Left lung (tissue), 10 donors: ENCODE results near the gene SUPT3H. TPM values are rescaled to one million over a fixed set of nuclear protein-coding genes. Genes with fewer than 3 reads are reported as not detected.
"Not testable (repeated sequence)": the region's sequence is repeated elsewhere in the genome, so short reads cannot be mapped to it uniquely, and the experiment has no call there.

Experiments
- ATAC-seq: fragments of 200-7000 bp; cut with Tn5 transposase; one replicate; pipeline ENCODE4 v1.9.1; 2020; ENCODE audit warnings: moderate library complexity
- DNase-seq, 4 donors: peaks; one replicate each; pipeline ENCODE4 v3.0.0-alpha.2; 2013 to 2020
- H3K27ac ChIP-seq, 2 donors: fragments of 200-600 bp; sonication (generic) in 1 of 2; one replicate each; pipeline versions ENCODE4 v1.5.0 to v1.8.0; 2020 to 2021
- H3K27me3 ChIP-seq, 2 donors: fragments of 200-600 bp; sonication (generic) in 1 of 2; one replicate each; pipeline versions ENCODE4 v1.5.0 to v1.8.0; 2020 to 2021
- H3K36me3 ChIP-seq, 2 donors: fragments of 200-600 bp; sonication (generic) in 1 of 2; one replicate each; pipeline versions ENCODE4 v1.5.0 to v1.8.0; 2020 to 2021
- H3K4me1 ChIP-seq, 2 donors: fragments of 200-600 bp; one replicate each; pipeline ENCODE4 v1.8.0; 2021
- H3K4me3 ChIP-seq, 2 donors: fragments of 200-600 bp; sonication (generic) in 1 of 2; one replicate each; pipeline versions ENCODE4 v1.5.0 to v1.8.0; 2020 to 2021; ENCODE audit warnings: mild to moderate bottlenecking in 1 of 2
- H3K9me3 ChIP-seq, 2 donors: fragments of 200-600 bp; sonication (generic) in 1 of 2; one replicate each; pipeline versions ENCODE4 v1.5.0 to v1.8.0; 2020 to 2021
- intact Hi-C, 2 donors: fragments of 100-400 bp; cut with DNase I; formaldehyde crosslinking; loops; one replicate each; pipeline versions ENCODE4 v1.11.2 to v1.14.2; 2022
- polyA plus RNA-seq, 6 donors: library from polyadenylated mRNA; unstranded; fragments of 120-200 nt; gene quantifications; one replicate each; pipeline ENCODE4 v1.2.1, GENCODE V29; 2013; ENCODE audit not compliant: insufficient read length in 6 of 6
- total RNA-seq, 2 donors: library from RNA; stranded (reverse); fragmentation: NEBNext Ultra II Directional; extraction: Animal tissue kit (Norgen Biotek cat#: 25700); gene quantifications; one replicate each; pipeline ENCODE4 v1.2.1, GENCODE V29; 2021
- TF ChIP-seq, protein P1 (sequence below), 2 donors: fragments of 200-600 bp; sonication (generic) in 1 of 2; IDR thresholded peaks; one replicate each; pipeline versions ENCODE4 v1.5.0 to v1.8.0; 2021; ENCODE audit warnings: antibody characterized with exemption in 2 of 2
- donor health status: DM: no; HTN: yes; CAD: no.
- donor health status: DM: no; HTN: no; CAD: no.

Gene SUPT3H
- total and polyA plus RNA-seq, 8 donors: 4.7 to 33.0 (median 26.2) TPM

DNA sequence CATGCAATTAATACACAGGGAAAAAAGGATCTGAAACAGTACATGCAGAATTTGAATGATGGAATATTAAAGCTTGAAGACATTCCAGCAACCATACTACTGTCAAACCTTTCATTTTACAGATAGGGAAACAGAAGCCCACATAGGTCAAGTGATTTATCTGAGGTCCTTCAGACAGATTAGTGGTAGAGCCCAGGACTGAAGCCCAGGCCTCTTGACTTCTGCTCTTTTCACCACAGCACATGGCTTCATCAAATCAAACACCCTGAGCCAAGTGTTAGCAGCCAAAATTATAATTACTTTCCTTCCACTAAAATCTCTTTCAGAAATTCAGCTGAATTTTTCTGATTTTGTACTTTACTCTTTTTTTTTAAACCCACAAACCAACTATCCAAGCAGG, 485.2 kb downstream of the SUPT3H start:
- Histone ChIP-seq H3K36me3 (no peaks in the 10 kb centered on the region), H3K4me3 (no peak overlapping the region), H3K27ac (no peak overlapping the region), H3K9me3 (peaks cover 0 to 6% of the 10 kb centered on the region in 2 donors), H3K27me3 (no peaks in the 10 kb centered on the region), H3K4me1 (no peaks in the 10 kb centered on the region)
- intact Hi-C loops: no loop called here
- no peak for DNase-seq
- no peak for ATAC-seq
- TF ChIP-seq, protein P1, sequence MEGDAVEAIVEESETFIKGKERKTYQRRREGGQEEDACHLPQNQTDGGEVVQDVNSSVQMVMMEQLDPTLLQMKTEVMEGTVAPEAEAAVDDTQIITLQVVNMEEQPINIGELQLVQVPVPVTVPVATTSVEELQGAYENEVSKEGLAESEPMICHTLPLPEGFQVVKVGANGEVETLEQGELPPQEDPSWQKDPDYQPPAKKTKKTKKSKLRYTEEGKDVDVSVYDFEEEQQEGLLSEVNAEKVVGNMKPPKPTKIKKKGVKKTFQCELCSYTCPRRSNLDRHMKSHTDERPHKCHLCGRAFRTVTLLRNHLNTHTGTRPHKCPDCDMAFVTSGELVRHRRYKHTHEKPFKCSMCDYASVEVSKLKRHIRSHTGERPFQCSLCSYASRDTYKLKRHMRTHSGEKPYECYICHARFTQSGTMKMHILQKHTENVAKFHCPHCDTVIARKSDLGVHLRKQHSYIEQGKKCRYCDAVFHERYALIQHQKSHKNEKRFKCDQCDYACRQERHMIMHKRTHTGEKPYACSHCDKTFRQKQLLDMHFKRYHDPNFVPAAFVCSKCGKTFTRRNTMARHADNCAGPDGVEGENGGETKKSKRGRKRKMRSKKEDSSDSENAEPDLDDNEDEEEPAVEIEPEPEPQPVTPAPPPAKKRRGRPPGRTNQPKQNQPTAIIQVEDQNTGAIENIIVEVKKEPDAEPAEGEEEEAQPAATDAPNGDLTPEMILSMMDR (IDR thresholded peaks at IDR 0.05): no peak

DNA sequence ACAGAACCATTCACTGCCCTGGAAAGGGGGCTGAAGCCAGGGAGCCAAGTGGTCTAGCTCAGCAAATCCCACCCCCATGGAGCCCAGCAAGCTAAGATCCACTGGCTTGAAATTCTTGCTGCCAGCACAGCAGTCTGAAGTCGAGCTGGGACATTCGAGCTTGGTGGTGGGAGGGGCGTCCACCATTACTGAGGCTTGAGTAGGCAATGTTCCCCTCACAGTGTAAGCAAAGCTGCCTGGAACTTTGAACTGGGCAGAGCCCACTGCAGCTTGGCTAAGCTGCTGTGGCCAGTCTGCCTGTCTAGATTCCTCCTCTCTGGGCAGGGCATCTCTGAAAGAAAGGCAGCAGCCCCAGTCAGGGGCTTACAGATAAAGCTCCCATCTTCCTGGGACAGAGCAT, 498.7 kb downstream of the SUPT3H start:
- H3K4me3 ChIP-seq, H3K27ac ChIP-seq, DNase-seq, intact Hi-C loops, H3K4me1 ChIP-seq, ATAC-seq, H3K27me3 ChIP-seq, H3K36me3 ChIP-seq: not testable (repeated sequence)
- H3K9me3 ChIP-seq: peaks cover 0 to 16% of the 10 kb centered on the region in 2 donors

DNA sequence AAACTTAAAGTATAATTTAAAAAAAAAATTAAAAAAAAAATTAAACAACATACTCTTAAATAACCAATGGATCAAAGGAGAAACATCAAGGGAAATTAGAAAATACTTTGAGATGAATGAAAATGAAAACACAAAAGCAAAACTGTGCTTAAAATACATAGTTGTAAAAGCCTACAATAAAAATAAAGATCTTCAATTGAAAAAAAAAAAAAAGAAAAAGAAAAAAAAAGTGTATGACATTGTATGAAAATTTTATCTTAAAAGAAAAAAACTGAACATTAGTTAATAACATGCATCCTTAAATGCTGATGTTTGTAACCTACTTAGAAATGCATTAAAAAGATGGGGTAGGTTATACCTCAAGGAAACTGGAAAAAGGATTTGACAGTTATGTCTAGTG, 501.1 kb downstream of the SUPT3H start:
- H3K4me3 ChIP-seq, DNase-seq, intact Hi-C loops, H3K36me3 ChIP-seq, H3K9me3 ChIP-seq, H3K27me3 ChIP-seq, H3K27ac ChIP-seq, ATAC-seq, H3K4me1 ChIP-seq: not testable (repeated sequence)

DNA sequence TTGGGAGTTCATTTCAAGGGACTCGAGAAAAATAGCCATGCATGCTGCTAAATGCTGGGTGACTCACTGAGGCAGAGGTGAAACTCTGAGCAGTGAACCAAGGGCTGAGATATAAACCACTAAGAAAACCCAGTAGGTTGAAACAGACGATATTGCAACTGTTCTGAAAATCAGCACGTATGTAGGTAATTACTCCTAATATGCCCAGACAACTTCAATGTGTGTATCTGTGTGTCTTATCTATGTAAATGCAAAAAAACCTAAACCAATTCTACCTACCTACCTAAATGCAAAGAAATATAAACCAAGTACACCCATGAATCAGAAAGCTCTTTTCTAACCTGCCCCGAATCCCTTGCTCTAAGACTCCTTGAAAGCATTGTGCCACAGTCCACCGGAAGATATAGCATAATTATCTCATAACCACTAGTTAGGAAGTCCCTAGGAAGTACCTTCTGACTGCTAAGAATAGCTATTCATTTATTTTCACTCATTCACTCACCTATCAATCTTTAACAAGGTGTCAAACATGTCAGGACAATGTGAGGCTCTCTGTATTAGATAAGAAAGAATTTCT, 508.3 kb downstream of the SUPT3H start:
- Histone ChIP-seq H3K27me3 (no peaks in the 10 kb centered on the region), H3K9me3 (peaks cover 0 to 10% of the 10 kb centered on the region in 2 donors), H3K4me3 (no peak overlapping the region), H3K4me1 (no peaks in the 10 kb centered on the region), H3K27ac (no peak overlapping the region), H3K36me3 (no peaks in the 10 kb centered on the region)
- TF ChIP-seq, protein P1 (IDR thresholded peaks at IDR 0.05): no peak
- intact Hi-C loops: no loop called here
- ATAC-seq (no peak), DNase-seq (no peak)

DNA sequence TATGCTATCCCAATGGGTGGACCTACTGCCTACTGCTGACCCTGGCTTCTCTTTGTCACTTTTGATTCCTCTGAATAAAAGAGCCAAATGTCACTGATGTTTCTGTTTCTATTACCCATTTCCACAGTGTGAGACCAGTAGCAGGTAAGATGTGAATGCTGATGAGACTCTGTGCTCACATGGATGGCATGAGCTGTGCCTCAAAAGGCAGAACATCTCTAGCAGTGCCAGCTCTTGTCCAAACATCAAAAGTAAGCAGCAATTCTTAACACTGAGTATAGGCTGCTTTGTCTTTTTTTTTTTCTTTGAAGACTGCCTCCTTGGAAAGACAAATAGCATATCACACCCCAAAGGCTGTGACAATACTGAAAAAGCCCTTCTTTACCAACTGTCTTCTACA, 508.8 kb downstream of the SUPT3H start:
- TF ChIP-seq, protein P1 (IDR thresholded peaks at IDR 0.05): no peak

DNA sequence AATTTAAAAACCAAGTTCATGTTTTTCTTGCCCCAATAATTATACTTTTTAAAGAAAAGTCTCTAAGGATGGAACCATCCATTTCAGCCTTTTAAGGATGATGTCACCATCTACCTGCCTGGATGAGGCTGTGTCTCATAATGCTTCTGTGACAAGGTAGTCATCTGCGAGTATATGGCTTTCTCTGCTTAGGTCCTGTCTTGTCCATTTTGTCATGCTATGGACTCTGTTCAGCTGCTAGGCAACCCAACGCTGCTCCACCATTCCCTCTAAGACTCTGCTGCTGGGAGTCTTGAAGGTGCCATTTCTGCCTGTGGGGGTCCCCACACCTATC, 509.4 kb downstream of the SUPT3H start:
- H3K27ac ChIP-seq: no peak overlapping the region
- no peak for ATAC-seq
- TF ChIP-seq, protein P1 (IDR thresholded peaks at IDR 0.05): no peak
- intact Hi-C loops: no loop called here
- no peak for DNase-seq
- no peaks in the 10 kb centered on the region for H3K27me3 ChIP-seq
- no peaks in the 10 kb centered on the region for H3K4me1 ChIP-seq
- H3K4me3 ChIP-seq: no peak overlapping the region
- no peaks in the 10 kb centered on the region for H3K36me3 ChIP-seq
- H3K9me3 ChIP-seq: peaks cover 0 to 11% of the 10 kb centered on the region in 2 donors

More for the DNA sequence above, 508.8 kb downstream of the SUPT3H start:
- Histone ChIP-seq H3K36me3 (no peaks in the 10 kb centered on the region), H3K4me3 (no peak overlapping the region), H3K9me3 (peaks cover 0 to 11% of the 10 kb centered on the region in 2 donors), H3K27ac (no peak overlapping the region), H3K4me1 (no peaks in the 10 kb centered on the region), H3K27me3 (no peaks in the 10 kb centered on the region)
- intact Hi-C loops: no loop called here
- ATAC-seq: no peak
- no peak for DNase-seq
